GM12892 (cell line): ENCODE results near the gene B3GNT5.

ENCODE experiments used
- DNase-seq: peaks from one replicate; pipeline ENCODE4 v3.0.0; 2011; ENCODE audit not compliant: insufficient read length
- FAIRE-seq: peaks from 2 replicates; lab custom pipeline; 2011; peaks lifted over from hg19 to GRCh38; lab: Jason Lieb, UNC
- POLR2A ChIP-seq: IDR thresholded peaks from 2 replicates; pipeline ENCODE4 v1.6.1; 2011; ENCODE audit warnings: low read depth, low read length, control low read depth
- POLR2AphosphoS5 ChIP-seq: IDR thresholded peaks from 2 replicates; pipeline ENCODE4 v1.6.1; 2011; ENCODE audit warnings: low read depth, low read length, control low read depth
- TAF1 ChIP-seq: IDR thresholded peaks from 2 replicates; pipeline ENCODE4 v1.6.1; 2011; ENCODE audit warnings: low read depth, mild to moderate bottlenecking, control low read depth, low read length, borderline replicate concordance

Gene B3GNT5

GRCh38 chr3:183317271-183317670 is 64.2 kb downstream of the B3GNT5 start:
- no peak for DNase-seq
- TF ChIP-seq POLR2A, result no peak
- TF ChIP-seq TAF1, result no peak
- TF ChIP-seq POLR2AphosphoS5, result no peak
- no peak for FAIRE-seq

- FAIRE-seq (no peak), DNase-seq (no peak)
- no peak for TF ChIP-seq TAF1
- TF ChIP-seq POLR2AphosphoS5, result no peak
- TF ChIP-seq POLR2A, result no peak
These were observed 65.1 kb downstream of the B3GNT5 start for GRCh38 chr3:183317886-183318865.

DNA sequence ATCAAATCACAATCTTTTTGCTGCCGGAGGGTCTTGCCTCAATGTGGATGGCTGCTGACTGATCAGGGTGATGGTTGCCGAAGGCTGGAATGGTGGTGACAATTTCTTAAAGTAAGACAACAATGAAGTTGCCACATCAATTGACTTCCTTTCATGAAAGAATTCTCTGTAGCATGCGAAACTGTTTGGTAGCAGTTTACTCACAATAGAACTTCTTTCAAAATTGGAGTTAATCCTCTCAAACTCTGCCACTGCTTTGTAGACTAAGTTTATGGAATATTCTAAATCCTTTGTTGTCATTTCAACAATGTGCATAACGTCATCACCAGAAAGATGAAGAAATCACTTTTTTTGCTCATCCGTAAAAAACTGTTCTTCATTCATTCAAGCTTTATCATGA is 65.8 kb downstream of the B3GNT5 start:
- FAIRE-seq (no peak), DNase-seq (no peak)
- TF ChIP-seq POLR2A (no peak), TAF1 (no peak), POLR2AphosphoS5 (no peak)

GRCh38 chr3:183319371-183319770 is 66.3 kb downstream of the B3GNT5 start:
- FAIRE-seq (no peak), DNase-seq (no peak)
- TF ChIP-seq POLR2AphosphoS5, result no peak
- no peak for TF ChIP-seq POLR2A
